HEK293 (cell line): ENCODE measurements around the gene MAPK12.

Experiments
- GLIS1 ChIP-seq: fragments of 450-650 bp; formaldehyde crosslinking; IDR thresholded peaks from 2 replicates; pipeline ENCODE4 v1.5.1; 2016; ENCODE audit warnings: missing biosample characterization, missing genetic modification characterization
- MEIS1 ChIP-seq: sonication (generic); formaldehyde crosslinking; IDR thresholded peaks from 2 replicates; pipeline ENCODE4 v1.8.1; 2022; ENCODE audit warnings: missing genetic modification reagents, mild to moderate bottlenecking, borderline replicate concordance
- ZNF311 ChIP-seq: fragments of 450-650 bp; formaldehyde crosslinking; IDR thresholded peaks from 2 replicates; pipeline ENCODE4 v1.5.1; 2017; ENCODE audit warnings: missing biosample characterization, missing genetic modification characterization, borderline replicate concordance
- ZNF398 ChIP-seq: fragments of 450-650 bp; formaldehyde crosslinking; IDR thresholded peaks from 2 replicates; pipeline ENCODE4 v1.5.1; 2017; ENCODE audit warnings: missing biosample characterization, missing genetic modification characterization
- ZNF701 ChIP-seq: fragments of 450-650 bp; formaldehyde crosslinking; IDR thresholded peaks from 2 replicates; pipeline ENCODE4 v1.5.1; 2016; ENCODE audit warnings: missing biosample characterization, missing genetic modification characterization
- ZNF791 ChIP-seq: fragments of 450-650 bp; formaldehyde crosslinking; IDR thresholded peaks from 2 replicates; pipeline ENCODE4 v1.5.1; 2016; ENCODE audit warnings: missing biosample characterization, missing genetic modification characterization
- ZNF792 ChIP-seq: fragments of 450-650 bp; formaldehyde crosslinking; IDR thresholded peaks from 2 replicates; pipeline ENCODE4 v1.5.1; 2016; ENCODE audit warnings: missing biosample characterization, missing genetic modification characterization
- TF ChIP-seq, protein P1 (sequence below): fragments of 450-650 bp; formaldehyde crosslinking; IDR thresholded peaks from 2 replicates; pipeline ENCODE4 v1.5.1; 2016; ENCODE audit warnings: missing biosample characterization, missing genetic modification characterization
- TF ChIP-seq, protein P2 (sequence below): fragments of 450-650 bp; formaldehyde crosslinking; IDR thresholded peaks from 2 replicates; pipeline ENCODE4 v1.5.1; 2016; ENCODE audit warnings: missing biosample characterization, missing genetic modification characterization

DNA sequence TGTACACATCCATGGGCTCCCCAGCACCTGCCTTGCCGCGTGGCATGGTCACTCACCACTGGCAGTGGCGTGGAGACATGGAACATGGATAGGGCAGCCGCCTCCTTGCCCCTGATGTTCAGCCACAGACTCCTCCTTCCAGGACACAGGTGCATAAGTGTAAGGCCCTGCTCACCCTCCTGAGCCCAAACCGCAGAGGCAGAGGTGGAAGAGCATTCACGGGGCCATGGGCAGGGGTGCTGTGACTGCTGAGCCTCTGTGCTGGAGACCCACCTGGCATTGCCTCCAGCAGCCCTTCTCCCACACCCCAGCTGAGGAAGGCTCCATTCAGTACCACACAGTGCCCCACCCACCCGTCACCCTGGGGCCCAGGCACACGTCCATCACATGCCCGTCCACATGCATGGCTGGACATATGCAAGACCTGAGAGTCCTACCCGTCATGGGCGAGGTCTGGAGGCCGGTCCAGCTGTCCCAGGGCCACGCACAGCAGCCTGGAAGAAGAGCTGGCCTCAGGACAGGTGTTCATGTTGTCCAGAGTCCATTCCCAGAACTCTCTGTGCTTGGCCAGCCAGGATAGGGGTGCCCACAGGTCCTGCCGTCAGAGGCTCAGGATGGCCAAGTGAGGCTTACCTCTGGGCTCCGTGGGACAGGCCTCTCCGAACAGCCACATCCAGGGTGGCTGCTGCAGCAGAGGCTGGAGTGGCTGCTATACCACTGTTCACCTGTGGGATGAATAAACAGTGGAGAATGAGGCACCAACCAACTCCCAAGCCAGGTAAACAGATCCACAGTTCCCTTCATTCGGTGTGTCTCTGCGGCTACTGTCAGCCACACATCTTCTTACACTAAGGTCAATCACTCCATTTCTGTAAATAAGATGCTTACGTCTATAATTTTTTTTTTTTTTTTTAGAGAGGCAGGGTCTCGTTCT, 15.0 kb downstream of the MAPK12 start:
- TF ChIP-seq ZNF398 (tag by site-specific recombination) (no peak), ZNF701 (tag by site-specific recombination) (no peak), GLIS1 (tag by site-specific recombination) (no peak), ZNF792 (tag by site-specific recombination) (no peak), ZNF791 (tag by site-specific recombination) (no peak), MEIS1 (CRISPR knock-in tag) (no peak), ZNF311 (tag by site-specific recombination) (no peak)
- TF ChIP-seq, protein P1, sequence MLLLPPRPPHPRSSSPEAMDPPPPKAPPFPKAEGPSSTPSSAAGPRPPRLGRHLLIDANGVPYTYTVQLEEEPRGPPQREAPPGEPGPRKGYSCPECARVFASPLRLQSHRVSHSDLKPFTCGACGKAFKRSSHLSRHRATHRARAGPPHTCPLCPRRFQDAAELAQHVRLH (tag by site-specific recombination), result no peak
- TF ChIP-seq, protein P2, sequence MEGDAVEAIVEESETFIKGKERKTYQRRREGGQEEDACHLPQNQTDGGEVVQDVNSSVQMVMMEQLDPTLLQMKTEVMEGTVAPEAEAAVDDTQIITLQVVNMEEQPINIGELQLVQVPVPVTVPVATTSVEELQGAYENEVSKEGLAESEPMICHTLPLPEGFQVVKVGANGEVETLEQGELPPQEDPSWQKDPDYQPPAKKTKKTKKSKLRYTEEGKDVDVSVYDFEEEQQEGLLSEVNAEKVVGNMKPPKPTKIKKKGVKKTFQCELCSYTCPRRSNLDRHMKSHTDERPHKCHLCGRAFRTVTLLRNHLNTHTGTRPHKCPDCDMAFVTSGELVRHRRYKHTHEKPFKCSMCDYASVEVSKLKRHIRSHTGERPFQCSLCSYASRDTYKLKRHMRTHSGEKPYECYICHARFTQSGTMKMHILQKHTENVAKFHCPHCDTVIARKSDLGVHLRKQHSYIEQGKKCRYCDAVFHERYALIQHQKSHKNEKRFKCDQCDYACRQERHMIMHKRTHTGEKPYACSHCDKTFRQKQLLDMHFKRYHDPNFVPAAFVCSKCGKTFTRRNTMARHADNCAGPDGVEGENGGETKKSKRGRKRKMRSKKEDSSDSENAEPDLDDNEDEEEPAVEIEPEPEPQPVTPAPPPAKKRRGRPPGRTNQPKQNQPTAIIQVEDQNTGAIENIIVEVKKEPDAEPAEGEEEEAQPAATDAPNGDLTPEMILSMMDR (tag by site-specific recombination), result no peak
